Smooth muscle cell (in vitro differentiated cells): Measurements from ENCODE around the gene BTBD9. TPM values are rescaled to one million over a fixed set of nuclear protein-coding genes. Genes with fewer than 3 reads are reported as not detected.

Experiments used
- DNase-seq: peaks from one replicate; lab custom pipeline; 2025; ENCODE audit not compliant: unreplicated experiment; lab: John Stamatoyannopoulos, UW
- H2AFZ ChIP-seq: fragments of 200-600 bp; sonication (generic); 2 replicates; pipeline ENCODE4 v1.6.0; 2016; ENCODE audit warnings: antibody characterized with exemption, low read depth, mild to moderate bottlenecking
- H3F3A ChIP-seq: fragments of 200-600 bp; sonication (generic); 2 replicates; pipeline ENCODE4 v1.6.0; 2017; ENCODE audit warnings: antibody characterized with exemption, low read depth
- H3K27ac ChIP-seq: fragments of 200-600 bp; sonication (generic); 2 replicates; pipeline ENCODE4 v1.5.1; 2016; ENCODE audit warnings: low read depth, mild to moderate bottlenecking
- H3K27me3 ChIP-seq: fragments of 200-600 bp; sonication (generic); 2 replicates; pipeline ENCODE4 v1.6.1; 2016; ENCODE audit warnings: low read depth, mild to moderate bottlenecking
- H3K36me3 ChIP-seq: fragments of 200-600 bp; sonication (generic); 2 replicates; pipeline ENCODE4 v1.5.1; 2016; ENCODE audit warnings: low read depth
- H3K4me1 ChIP-seq: fragments of 200-600 bp; sonication (generic); 2 replicates; pipeline ENCODE4 v1.5.1; 2016; ENCODE audit warnings: low read depth
- H3K4me2 ChIP-seq: fragments of 200-600 bp; sonication (generic); 2 replicates; pipeline ENCODE4 v1.6.0; 2016; ENCODE audit warnings: mild to moderate bottlenecking
- H3K4me3 ChIP-seq: fragments of 200-600 bp; sonication (generic); 2 replicates; pipeline ENCODE4 v1.5.1; 2016; ENCODE audit warnings: mild to moderate bottlenecking
- H3K79me2 ChIP-seq: fragments of 200-600 bp; sonication (generic); 2 replicates; pipeline ENCODE4 v1.6.0; 2016; ENCODE audit warnings: low read depth, mild to moderate bottlenecking
- H3K9ac ChIP-seq: fragments of 200-600 bp; sonication (generic); 2 replicates; pipeline ENCODE4 v1.6.0; 2016; ENCODE audit warnings: low read depth
- H3K9me3 ChIP-seq: fragments of 200-600 bp; sonication (generic); replicated peaks from 2 replicates; pipeline ENCODE4 v1.5.1; 2016; ENCODE audit warnings: low read depth
- H4K20me1 ChIP-seq: fragments of 200-600 bp; sonication (generic); 2 replicates; pipeline ENCODE4 v1.6.0; 2016; ENCODE audit warnings: low read depth
- WGBS: methylation state at CpG from one replicate; pipeline ENCODE4 v1.1.7; 2016; ENCODE audit warnings: low lambda C conversion rate; 5-methylcytosine and 5-hydroxymethylcytosine counted together
- polyA plus RNA-seq: library from polyadenylated mRNA; unstranded; fragments of >200 nt; fragmentation: Nextera tagmentation; extraction: Ambion mirVana; gene quantifications from 2 replicates; pipeline ENCODE4 v1.2.1, GENCODE V29; 2016
- total RNA-seq: library from RNA; depleted of rRNA; stranded (reverse); fragments of >200 nt; gene quantifications from 2 replicates; pipeline ENCODE4 v1.2.3, GENCODE V29; 2014
- TF ChIP-seq, protein P1 (sequence below): fragments of 200-600 bp; sonication (generic); IDR thresholded peaks from 2 replicates; pipeline ENCODE4 v1.5.1; 2017; ENCODE audit warnings: borderline replicate concordance, mild to moderate bottlenecking, antibody characterized with exemption; ENCODE audit not compliant: insufficient read depth, poor library complexity, severe bottlenecking

BTBD9 gene
- total and polyA plus RNA-seq, 2 experiments from 2014 or later = 5.6 to 12.5 TPM

DNA sequence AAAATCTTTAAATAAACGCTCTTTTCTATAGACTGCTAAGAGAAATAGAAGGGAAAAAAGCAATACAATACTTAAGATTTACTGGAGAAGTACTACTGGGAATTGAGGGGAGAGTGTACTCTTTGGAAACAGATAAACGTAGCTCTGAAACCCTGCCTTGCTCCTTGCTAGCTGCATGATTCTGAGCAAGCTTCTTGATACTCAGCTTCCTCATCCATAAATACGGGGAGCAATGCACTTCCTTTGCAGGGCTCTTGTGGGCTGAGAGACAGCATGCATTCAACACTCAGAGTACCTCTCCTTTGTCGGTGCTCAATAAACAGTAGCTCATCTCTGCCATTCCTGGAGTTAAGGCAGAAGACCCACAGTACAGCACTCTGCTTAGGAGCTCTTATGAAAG lies 159.7 kb downstream of the BTBD9 start:
- no peak overlapping the region for H3K9ac ChIP-seq
- H3F3A ChIP-seq = no peaks in the 10 kb centered on the region
- TF ChIP-seq, protein P1, sequence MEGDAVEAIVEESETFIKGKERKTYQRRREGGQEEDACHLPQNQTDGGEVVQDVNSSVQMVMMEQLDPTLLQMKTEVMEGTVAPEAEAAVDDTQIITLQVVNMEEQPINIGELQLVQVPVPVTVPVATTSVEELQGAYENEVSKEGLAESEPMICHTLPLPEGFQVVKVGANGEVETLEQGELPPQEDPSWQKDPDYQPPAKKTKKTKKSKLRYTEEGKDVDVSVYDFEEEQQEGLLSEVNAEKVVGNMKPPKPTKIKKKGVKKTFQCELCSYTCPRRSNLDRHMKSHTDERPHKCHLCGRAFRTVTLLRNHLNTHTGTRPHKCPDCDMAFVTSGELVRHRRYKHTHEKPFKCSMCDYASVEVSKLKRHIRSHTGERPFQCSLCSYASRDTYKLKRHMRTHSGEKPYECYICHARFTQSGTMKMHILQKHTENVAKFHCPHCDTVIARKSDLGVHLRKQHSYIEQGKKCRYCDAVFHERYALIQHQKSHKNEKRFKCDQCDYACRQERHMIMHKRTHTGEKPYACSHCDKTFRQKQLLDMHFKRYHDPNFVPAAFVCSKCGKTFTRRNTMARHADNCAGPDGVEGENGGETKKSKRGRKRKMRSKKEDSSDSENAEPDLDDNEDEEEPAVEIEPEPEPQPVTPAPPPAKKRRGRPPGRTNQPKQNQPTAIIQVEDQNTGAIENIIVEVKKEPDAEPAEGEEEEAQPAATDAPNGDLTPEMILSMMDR = no peak
- H3K36me3 ChIP-seq = no peaks in the 10 kb centered on the region
- no peak overlapping the region for H3K27ac ChIP-seq
- H3K79me2 ChIP-seq = no peaks in the 10 kb centered on the region
- no peak overlapping the region for H2AFZ ChIP-seq
- WGBS = 85% methylated on average over 4 of the region's 4 CpGs
- no peak overlapping the region for H3K4me3 ChIP-seq
- no peaks in the 10 kb centered on the region for H3K27me3 ChIP-seq
- no peaks in the 10 kb centered on the region for H3K9me3 ChIP-seq
- H4K20me1 ChIP-seq = no peaks in the 10 kb centered on the region
- H3K4me1 ChIP-seq = peaks cover 20% of the 10 kb centered on the region
- no peak overlapping the region for H3K4me2 ChIP-seq
- DNase-seq = no peak

DNA sequence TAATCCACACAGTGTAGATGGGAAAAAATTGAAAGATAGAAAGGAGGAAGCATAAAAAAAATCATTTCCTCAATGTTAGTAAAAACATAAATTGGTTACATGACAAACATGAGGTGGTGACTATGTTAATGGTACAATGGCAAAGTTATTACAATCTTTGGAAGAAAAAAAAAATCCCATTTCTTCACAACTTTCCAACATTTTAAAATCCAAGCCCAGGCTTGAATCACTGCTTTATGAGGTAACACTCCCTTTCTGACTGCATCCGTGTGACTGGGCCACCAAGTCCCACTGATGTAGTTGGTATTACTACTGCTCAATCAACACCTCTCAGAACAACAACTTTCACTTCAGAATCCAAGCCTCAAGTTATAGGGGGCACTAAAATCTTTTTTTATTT lies 160.4 kb downstream of the BTBD9 start:
- Histone ChIP-seq H3K4me3 (no peak overlapping the region), H3K9me3 (no peaks in the 10 kb centered on the region), H3K27ac (no peak overlapping the region), H4K20me1 (no peaks in the 10 kb centered on the region), H3F3A (no peaks in the 10 kb centered on the region), H3K9ac (no peak overlapping the region), H3K36me3 (no peaks in the 10 kb centered on the region), H3K4me1 (peaks cover 20% of the 10 kb centered on the region), H3K79me2 (no peaks in the 10 kb centered on the region), H2AFZ (no peak overlapping the region), H3K27me3 (no peaks in the 10 kb centered on the region), H3K4me2 (no peak overlapping the region)
- TF ChIP-seq, protein P1 = no peak
- no peak for DNase-seq
- 90% methylated on average over 1 of the region's 1 CpG for WGBS

DNA sequence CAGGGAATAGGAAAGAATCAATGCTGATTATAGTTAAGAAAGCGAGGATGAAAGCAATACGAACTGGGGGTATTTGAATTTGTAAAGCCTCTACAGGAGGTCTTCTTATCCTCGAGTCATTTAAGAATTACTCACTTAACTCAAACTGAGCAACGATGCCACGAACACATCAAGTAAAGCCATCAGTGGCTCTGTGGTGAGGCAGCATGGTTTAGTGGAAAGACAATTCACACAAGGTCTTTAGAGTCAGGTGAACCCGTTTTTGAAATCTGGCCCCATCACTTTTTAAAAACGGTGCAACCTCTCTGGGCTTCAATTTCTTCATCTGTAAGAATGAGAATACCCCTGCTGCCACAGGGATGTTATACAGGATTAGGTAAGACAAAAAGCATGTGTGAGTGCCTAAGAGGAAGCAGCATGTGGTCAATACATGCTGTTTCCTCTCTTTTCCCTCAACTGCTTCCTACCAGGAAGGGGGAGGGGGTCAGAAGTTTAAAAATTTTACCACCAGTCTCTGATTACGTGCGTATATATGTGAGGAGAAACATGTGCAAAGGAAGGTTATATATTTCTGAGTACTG lies 162.0 kb downstream of the BTBD9 start:
- Histone ChIP-seq H3K79me2 (no peaks in the 10 kb centered on the region), H3F3A (no peaks in the 10 kb centered on the region), H3K27ac (no peak overlapping the region), H3K9ac (no peak overlapping the region), H3K36me3 (no peaks in the 10 kb centered on the region), H3K4me1 (peaks cover 20% of the 10 kb centered on the region), H3K4me2 (no peak overlapping the region), H4K20me1 (no peaks in the 10 kb centered on the region), H3K9me3 (no peaks in the 10 kb centered on the region), H3K4me3 (no peak overlapping the region), H3K27me3 (no peaks in the 10 kb centered on the region), H2AFZ (no peak overlapping the region)
- no peak for DNase-seq
- 38% methylated on average over 9 of the region's 9 CpGs for WGBS
- TF ChIP-seq, protein P1 = no peak

DNA sequence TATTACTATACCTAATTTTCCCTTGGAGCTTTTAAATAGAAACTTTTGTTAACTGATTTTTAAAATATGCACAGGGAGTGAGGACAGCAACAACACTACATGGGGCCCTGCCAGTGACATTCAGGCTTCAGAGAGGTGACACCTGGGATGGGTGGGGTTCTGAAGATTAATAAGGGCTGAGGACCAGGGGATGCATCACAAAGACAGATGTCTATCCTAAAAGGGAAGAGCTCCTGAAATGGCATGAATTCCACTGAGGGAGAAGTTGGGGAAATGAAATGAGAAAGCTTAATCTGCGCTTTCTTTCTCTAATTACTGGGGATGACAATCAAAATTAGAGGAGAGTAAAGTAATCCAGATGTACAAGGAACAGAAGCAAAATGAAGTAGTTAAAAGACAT lies 162.8 kb downstream of the BTBD9 start:
- WGBS = 96% methylated on average over 1 of the region's 1 CpG

More for the DNA sequence above, 162.8 kb downstream of the BTBD9 start:
- Histone ChIP-seq H2AFZ (no peak overlapping the region), H3K27me3 (no peaks in the 10 kb centered on the region), H3F3A (no peaks in the 10 kb centered on the region), H3K4me3 (no peak overlapping the region), H3K9me3 (no peaks in the 10 kb centered on the region), H3K9ac (no peak overlapping the region), H3K4me1 (peaks cover 20% of the 10 kb centered on the region), H4K20me1 (no peaks in the 10 kb centered on the region), H3K27ac (no peak overlapping the region), H3K4me2 (no peak overlapping the region), H3K36me3 (no peaks in the 10 kb centered on the region), H3K79me2 (no peaks in the 10 kb centered on the region)
- DNase-seq = no peak
- TF ChIP-seq, protein P1 = no peak
